ENCODE measurements around the gene SIL1.
"Not testable (repeated sequence)": the region's sequence is repeated elsewhere in the genome, so short reads cannot be mapped to it uniquely, and the experiment has no call there.

The SIL1 gene

GRCh38 chr5:139204196-139204595 lies 6.0 kb upstream of the SIL1 start:
- DNase-seq (ENCODE audit: low read depth in 3 of 3) = no peak

- no peak for DNase-seq (ENCODE audit: low read depth in 3 of 3)
Measured at GRCh38 chr5:139199321-139199720, 1.2 kb upstream of the SIL1 start.

GRCh38 chr5:139196296-139196956 lies 1.7 kb downstream of the SIL1 start:
- no peak for DNase-seq (ENCODE audit: low read depth in 3 of 3)

GRCh38 chr5:139194486-139194885 lies 3.7 kb downstream of the SIL1 start:
- no peak for DNase-seq (ENCODE audit: low read depth in 3 of 3)

DNA sequence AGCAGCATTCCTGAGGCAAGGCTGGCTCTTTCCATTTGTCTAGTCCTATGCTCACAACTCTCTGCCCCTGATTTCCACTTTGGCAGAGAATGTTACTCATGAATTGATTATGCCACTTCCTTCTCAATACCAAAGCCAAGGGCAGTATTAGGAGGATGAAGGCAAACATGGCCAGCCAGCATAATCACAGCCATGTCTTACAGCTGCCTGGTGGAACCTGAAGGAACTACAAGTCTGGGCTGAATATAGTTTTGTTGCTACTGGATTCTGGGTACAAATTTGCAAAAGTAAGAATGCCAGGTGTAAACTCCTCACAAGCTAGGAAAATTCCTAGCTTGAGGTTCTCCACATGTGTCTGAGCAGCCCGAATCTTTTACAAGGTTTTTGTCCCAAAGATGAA lies 4.2 kb downstream of the SIL1 start:
- DNase-seq (ENCODE audit: low read depth in 3 of 3) = no peak

DNA sequence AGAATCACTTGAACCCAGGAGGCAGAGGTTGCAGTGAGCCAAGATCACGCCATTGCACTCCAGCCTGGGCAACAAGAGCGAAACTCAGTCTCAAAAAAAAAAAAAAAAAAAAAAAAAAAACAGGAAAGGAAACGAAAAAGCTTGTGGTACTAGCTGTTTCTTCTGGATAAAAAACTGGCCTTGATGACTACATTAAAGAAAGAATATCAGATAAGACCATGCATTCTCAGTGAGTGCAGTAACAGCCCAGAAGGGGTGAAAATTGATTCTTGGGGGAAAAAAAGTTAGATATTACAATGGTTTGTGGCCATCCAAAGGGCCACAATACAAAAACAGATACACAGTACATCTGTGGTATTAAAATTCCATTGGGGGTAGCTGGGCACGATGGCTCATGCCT lies 5.3 kb downstream of the SIL1 start:
- not testable (repeated sequence) for DNase-seq (ENCODE audit: low read depth in 3 of 3)

GRCh38 chr5:139191954-139192353 lies 6.2 kb downstream of the SIL1 start:
- DNase-seq (ENCODE audit: low read depth in 3 of 3) = not testable (repeated sequence)

GRCh38 chr5:139190125-139190524 lies 8.0 kb downstream of the SIL1 start:
- DNase-seq (ENCODE audit: low read depth in 3 of 3) = no peak

DNA sequence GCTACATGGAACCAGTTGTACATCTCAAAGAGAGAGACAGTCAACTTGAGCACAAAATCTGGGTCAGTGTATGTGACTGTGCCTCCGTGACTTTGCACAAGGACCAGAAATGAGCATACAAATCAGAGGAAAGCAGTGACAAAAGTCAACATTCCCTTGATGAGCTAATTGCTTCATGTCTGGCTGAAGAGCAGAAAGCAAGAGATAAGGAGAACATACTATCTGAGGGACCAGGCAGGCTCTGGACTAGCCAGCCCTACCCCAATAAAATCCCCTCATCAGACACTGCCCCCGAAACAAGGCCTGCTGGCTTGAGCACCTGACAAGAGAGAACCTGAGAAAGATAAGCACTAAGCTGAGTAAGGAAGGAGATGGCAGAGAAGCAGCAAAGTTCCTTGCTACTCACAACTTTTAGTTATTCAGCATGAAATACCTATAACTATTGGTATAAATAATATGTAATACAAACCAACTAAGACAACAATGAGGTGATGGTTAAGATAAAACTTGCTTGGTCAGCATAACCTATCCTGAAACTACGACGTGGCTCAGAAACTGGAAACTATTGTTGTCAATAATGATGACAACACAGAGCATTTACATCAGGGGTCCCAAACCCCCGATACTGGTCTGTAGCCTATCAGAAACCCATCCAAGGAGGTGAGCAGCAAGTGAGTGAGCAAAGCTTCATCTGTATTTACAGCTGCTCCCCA lies 9.5 kb downstream of the SIL1 start:
- no peak for DNase-seq (ENCODE audit: low read depth in 3 of 3)

- no peak for DNase-seq (ENCODE audit: low read depth in 3 of 3)
Measured at GRCh38 chr5:139186752-139187326, 11.3 kb downstream of the SIL1 start.

DNA sequence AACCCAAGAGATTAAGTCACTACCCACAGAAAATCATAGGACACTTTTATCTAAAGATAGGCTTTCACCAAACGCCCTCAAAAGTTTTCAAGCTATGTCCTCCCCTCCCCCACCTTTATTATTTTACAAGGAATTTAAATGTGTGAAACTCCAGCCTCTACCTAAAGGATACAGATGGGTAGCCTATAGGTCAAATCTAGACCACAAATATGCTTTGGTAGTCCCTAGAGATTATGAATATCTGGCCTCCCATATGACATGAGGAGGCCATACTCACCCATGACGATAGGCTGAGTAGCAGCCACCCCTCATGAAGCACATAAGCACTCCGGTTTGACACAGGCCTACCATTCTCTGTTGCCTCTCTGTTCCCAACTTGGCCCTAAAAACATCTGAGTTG lies 11.9 kb downstream of the SIL1 start:
- no peak for DNase-seq (ENCODE audit: low read depth in 3 of 3)

DNA sequence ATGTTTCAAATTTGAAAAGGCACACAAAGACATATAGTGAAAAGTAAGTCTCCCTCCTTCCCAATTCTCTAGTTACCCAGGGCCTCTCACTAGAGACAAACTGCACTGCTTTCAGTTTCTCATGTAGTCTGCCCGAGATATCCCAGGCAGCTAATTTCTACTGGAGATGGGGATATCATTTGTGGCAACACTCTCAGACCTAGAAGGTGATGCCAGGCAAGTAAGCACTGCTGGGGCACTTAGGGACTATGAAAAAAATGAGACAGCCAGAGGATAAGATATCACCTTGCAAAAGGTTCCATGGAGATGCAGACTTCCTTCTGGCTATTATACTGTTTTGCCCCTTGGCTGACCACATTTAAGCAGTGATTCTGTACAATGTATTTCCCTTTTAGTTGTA lies 12.6 kb downstream of the SIL1 start:
- DNase-seq (ENCODE audit: low read depth in 3 of 3) = no peak

- DNase-seq (ENCODE audit: low read depth in 3 of 3) = no peak
Measured at GRCh38 chr5:139183502-139183901, 14.7 kb downstream of the SIL1 start.

GRCh38 chr5:139182528-139183296 lies 15.5 kb downstream of the SIL1 start:
- DNase-seq (ENCODE audit: low read depth in 3 of 3) = no peak

DNA sequence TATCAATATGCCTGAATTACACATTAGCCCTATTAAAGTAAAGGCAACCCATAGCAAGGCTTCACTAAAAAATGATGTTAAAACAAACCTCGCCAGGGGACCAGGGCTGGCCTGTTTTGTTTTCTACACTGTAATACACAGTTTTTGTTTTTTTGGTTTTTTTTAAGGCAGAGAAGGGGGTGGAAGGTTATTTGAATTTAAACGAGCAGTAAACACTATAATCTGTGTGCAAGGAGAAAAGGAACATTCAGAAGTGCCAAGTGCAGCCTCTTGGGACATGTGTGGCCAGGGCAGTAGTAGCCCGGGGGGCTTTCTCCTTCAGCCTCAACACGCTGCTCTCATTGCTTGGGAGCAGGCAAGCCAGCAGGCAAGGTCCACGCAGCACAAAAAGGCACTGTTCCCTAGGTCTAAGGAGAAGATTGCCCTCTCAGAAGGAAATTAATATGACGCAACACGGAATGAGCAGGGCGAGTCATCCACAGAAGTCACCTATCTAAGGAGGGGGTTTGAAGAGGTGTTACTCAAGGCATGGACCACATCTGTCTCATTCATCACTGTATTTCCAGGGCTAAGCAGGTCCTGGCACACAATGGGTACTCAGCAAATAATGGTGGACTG lies 16.2 kb downstream of the SIL1 start:
- DNase-seq (ENCODE audit: low read depth in 3 of 3) = no peak

GRCh38 chr5:139181322-139181730 lies 16.8 kb downstream of the SIL1 start:
- DNase-seq (ENCODE audit: low read depth in 3 of 3) = no peak

DNA sequence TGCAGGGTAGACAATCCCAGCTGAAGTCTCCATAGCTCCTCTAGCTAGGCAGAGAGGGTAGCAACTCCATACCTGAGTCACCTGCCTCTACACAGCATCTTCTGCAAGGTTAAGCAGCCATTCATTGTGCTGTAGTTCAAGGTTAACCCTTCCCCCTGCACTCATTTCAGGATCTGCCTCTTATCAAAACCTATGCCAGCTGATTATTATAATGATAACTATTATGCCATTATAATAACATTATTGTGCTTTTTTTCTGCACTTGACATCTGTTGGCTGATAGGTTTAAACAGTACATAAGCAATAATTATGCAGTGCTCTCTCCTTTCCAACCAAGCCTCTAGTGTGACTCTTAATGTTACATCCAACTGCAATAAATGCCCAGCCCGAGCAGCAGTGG lies 17.3 kb downstream of the SIL1 start:
- no peak for DNase-seq (ENCODE audit: low read depth in 3 of 3)

DNA sequence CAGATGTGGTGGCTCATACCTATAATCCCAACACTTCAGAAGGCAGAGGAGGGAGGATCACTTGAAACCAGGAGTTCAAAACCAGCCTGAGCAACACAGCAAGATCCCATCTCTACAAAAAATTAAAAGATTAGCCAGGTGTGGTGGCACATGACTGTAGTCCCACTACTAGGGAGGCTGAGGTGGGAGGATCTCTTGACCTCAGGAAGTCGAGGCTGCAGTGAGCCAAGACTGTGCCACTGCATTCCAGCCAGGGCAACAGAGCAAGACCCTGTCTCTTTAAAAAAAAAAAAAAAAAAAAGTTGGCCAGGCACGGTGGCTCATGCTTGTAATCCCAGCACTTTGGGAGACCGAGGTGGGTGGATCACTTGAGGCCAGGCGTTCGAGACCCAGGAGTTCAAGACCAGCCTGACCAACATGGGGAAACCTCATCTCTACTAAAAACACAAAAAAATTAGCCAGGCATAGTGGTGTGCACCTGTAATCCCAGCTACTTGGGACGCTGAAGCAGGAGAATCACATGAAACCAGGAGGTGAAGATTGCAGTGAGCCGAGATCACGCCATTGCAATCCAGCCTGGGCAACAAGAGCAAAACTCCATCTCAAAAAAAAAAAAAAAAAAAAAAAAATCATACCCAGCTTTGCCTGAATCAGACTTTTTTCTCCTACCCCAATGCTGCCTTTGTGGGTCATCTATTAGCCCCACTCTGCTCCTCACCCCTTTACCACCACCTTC lies 18.2 kb downstream of the SIL1 start:
- not testable (repeated sequence) for DNase-seq (ENCODE audit: low read depth in 3 of 3)

GRCh38 chr5:139178935-139179334 lies 19.2 kb downstream of the SIL1 start:
- DNase-seq (ENCODE audit: low read depth in 3 of 3) = no peak

DNA sequence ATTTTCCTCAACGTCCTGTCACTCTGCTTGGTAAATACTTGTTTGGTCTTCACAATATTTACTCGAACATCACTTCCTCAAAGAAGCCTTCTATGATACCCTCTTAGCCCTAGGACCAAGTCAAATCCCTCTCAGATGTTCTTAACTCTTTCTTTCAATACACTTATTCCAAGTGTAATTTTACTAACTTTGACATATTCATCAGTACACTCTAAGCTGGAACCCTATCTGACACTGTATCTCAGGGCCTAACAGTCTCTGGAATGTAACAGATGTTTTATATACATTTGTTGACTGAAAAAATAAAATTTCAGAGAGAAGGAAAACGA lies 19.6 kb downstream of the SIL1 start:
- DNase-seq (ENCODE audit: low read depth in 3 of 3) = no peak

GRCh38 chr5:139177809-139178588 lies 20.2 kb downstream of the SIL1 start:
- no peak for DNase-seq (ENCODE audit: low read depth in 3 of 3)
